ENCODE data around the gene EPGN. TPM values are rescaled to one million over a fixed set of nuclear protein-coding genes. Genes with fewer than 3 reads are reported as not detected.

Gene EPGN
- total RNA-seq, 1 experiment from 2014 or later = not detected

DNA sequence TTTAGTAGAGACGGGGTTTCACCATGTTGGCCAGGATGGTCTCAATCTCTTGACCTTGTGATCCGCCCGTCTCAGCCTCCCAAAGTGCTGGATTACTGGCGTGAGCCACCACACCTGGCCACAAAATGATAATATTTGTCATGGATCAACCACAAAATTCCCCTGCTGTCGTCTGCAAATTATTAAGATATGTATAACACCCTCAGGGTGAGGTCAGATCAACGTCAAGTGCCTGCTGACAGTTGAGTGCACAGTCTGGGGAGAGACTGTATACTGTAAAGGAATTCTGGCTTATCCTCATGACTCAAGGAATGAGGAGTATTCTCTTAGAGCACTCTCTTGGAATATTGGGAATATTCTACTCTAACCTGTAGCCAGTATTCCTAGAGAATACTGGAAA, 11.2 kb downstream of the EPGN start:
- no peaks in the 10 kb centered on the region; the same call in 1 of the 2 replicates for H3K27me3 ChIP-seq (ENCODE audit: control insufficient read depth, insufficient read depth, low read length)
- no peak overlapping the region for H3K4me3 ChIP-seq (ENCODE audit: insufficient read depth, low read depth, low read length)
- H3K36me3 ChIP-seq (replicated peaks; ENCODE audit: control insufficient read depth, insufficient read depth, low read length) = no peaks in the 10 kb centered on the region
- no peak for DNase-seq

DNA sequence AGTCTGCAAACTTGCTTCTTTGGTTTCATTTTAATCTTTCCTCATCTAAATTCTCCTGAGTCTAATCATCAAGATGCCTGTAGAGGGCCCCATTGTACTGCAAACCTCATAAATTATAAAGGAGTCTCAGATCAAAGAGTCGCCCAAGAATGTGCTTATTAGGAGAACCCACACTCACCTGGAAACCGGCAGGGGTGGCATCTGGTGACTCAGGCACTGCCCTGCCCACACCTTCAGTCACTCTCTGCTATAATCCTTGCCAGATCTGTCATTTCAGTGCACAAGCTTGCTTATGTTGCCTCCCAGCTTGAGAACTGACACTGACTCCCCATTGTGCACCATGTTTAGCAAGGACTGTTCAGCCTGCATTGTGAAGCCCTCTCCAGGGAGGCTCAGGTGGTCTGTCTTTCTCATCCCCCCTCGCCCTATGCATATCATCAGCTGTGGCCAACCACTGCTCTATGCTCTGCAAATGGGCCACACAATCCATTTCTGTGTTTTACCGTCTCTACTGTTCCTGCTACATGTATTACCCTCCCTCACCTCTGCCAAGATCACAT, 12.4 kb downstream of the EPGN start:
- H3K27me3 ChIP-seq (ENCODE audit: control insufficient read depth, insufficient read depth, low read length) = no peaks in the 10 kb centered on the region; the same call in 1 of the 2 replicates
- H3K36me3 ChIP-seq (replicated peaks; ENCODE audit: control insufficient read depth, insufficient read depth, low read length) = no peaks in the 10 kb centered on the region
- no peak overlapping the region for H3K4me3 ChIP-seq (ENCODE audit: insufficient read depth, low read depth, low read length)
- peak; percentile 10 for DNase-seq

DNA sequence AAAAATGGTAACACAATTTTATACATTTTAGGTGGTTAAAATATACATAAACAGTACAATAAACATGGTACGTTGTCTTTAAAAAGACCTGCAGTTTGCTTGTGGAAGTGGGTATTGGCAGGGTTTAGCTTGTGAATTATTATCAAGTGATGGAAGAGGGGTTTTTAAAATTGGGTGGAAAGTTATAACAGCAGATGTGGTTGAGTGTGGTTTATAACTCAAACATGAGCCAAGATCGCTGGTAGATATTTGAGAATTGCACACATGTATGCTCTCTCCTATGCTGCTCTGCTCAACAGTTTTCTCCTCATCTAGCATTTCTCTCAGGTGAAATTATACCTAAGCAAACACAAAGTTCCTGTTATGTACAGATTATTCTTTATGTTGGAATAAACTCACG, 14.0 kb downstream of the EPGN start:
- Histone ChIP-seq H3K36me3 (replicated peaks; ENCODE audit: control insufficient read depth, insufficient read depth, low read length) (no peaks in the 10 kb centered on the region), H3K27me3 (ENCODE audit: control insufficient read depth, insufficient read depth, low read length) (no peaks in the 10 kb centered on the region; the same call in 1 of the 2 replicates), H3K4me3 (ENCODE audit: insufficient read depth, low read depth, low read length) (no peak overlapping the region)
- no peak for DNase-seq

DNA sequence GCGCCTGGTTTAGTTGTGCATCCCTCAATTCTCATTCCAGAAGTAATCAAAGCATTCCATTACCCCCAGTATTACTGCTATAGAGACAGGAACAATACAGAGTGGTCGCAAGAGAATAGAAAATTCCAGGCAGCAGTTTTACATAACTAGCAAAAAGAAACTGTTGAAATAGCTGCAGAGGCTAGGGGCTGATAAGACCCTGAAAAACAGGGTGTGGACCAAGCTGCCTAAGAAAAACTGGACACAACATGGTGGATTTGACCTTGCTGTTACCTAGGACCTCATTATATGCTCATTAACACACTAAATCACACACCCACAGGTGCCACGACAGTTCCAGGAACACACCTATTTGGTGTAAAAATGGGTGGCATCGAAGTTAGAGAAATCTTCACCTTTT, 15.4 kb downstream of the EPGN start:
- no peak overlapping the region for H3K4me3 ChIP-seq (ENCODE audit: insufficient read depth, low read depth, low read length)
- DNase-seq = no peak
- H3K27me3 ChIP-seq (ENCODE audit: control insufficient read depth, insufficient read depth, low read length) = no peaks in the 10 kb centered on the region; the same call in 1 of the 2 replicates
- H3K36me3 ChIP-seq (replicated peaks; ENCODE audit: control insufficient read depth, insufficient read depth, low read length) = no peaks in the 10 kb centered on the region

DNA sequence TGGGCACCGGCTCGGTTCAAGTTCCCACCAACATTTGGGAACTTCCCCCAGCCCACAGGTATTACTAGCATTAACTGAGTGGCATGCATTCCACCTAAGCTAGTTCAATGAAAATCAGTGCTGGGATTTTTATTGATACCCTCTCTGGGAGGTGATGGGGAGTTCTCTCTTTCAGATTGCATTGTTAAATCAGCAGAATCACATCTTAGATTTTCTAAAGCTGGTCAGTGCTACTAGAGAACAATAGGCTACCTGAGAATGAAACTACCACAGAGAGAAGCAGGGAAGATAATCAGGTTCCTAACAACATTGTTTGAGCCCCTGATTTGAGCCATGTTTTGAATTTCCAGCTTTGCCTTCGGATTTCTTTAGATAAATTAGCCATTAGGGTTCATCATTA, 16.0 kb downstream of the EPGN start:
- no peak overlapping the region for H3K4me3 ChIP-seq (ENCODE audit: insufficient read depth, low read depth, low read length)
- H3K36me3 ChIP-seq (replicated peaks; ENCODE audit: control insufficient read depth, insufficient read depth, low read length) = no peaks in the 10 kb centered on the region
- DNase-seq = no peak
- no peaks in the 10 kb centered on the region; the same call in 1 of the 2 replicates for H3K27me3 ChIP-seq (ENCODE audit: control insufficient read depth, insufficient read depth, low read length)

DNA sequence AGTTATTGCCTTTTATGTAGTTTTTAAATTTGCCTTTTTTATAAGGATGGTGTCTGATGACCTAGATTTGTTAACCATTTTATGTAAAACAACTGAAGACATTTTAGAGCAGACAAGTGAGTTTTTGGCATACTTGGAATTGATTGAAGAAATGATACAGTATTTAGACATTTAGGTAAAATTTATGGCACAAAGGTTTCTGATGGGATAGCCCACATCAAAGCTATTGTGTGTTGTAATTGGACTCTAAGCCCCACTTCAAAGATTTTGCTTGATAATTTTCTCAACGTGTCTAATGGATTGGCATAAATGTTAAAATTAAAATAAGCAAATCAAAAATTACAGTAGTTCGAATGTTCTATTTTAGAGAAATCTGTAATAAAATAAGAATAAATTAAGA, 17.6 kb downstream of the EPGN start:
- Histone ChIP-seq H3K27me3 (ENCODE audit: control insufficient read depth, insufficient read depth, low read length) (no peaks in the 10 kb centered on the region; the same call in 1 of the 2 replicates), H3K36me3 (replicated peaks; ENCODE audit: control insufficient read depth, insufficient read depth, low read length) (no peaks in the 10 kb centered on the region), H3K4me3 (ENCODE audit: insufficient read depth, low read depth, low read length) (no peak overlapping the region)
- no peak for DNase-seq

DNA sequence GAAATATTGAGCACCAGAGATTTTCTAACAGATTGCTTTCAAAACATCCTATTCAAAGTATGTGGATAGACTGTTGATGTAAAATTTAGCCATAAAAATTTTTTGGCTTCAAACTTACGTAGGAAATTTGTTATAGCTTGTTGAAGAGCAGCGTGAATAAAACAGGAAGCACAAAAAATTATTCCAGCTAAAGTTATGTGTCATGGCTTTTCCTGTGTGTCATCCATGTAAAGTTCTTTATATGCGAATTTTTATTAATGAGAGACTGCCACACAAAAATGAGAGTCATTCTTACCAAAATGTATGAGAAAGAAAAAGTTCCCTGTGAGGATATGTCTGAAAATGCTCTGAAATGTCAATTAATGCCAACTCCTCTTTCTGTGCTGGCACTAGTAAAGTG, 19.5 kb downstream of the EPGN start:
- no peak for DNase-seq
- Histone ChIP-seq H3K27me3 (ENCODE audit: control insufficient read depth, insufficient read depth, low read length) (no peaks in the 10 kb centered on the region), H3K36me3 (replicated peaks; ENCODE audit: control insufficient read depth, insufficient read depth, low read length) (no peaks in the 10 kb centered on the region), H3K4me3 (ENCODE audit: insufficient read depth, low read depth, low read length) (no peak overlapping the region)

DNA sequence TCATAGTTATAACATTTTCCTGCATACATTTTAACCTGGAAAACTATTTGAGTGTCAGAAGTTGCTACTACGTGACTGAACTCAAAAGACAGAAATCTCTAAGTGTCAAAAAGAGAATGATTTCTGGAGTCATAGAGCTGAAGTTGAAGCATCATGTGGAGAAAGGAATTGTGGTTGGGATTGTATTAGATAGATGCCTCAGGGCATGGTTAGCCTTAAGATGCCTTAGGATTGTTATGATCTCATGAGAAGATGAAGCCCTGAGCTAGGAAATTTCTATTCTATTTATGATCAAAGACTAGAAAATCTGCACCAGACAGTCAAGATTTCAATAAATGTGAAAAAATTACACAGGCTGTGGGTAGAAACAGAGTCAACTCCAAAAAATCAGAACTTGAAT, 20.2 kb downstream of the EPGN start:
- no peaks in the 10 kb centered on the region for H3K36me3 ChIP-seq (replicated peaks; ENCODE audit: control insufficient read depth, insufficient read depth, low read length)
- DNase-seq = no peak
- no peak overlapping the region for H3K4me3 ChIP-seq (ENCODE audit: insufficient read depth, low read depth, low read length)
- no peaks in the 10 kb centered on the region for H3K27me3 ChIP-seq (ENCODE audit: control insufficient read depth, insufficient read depth, low read length)

DNA sequence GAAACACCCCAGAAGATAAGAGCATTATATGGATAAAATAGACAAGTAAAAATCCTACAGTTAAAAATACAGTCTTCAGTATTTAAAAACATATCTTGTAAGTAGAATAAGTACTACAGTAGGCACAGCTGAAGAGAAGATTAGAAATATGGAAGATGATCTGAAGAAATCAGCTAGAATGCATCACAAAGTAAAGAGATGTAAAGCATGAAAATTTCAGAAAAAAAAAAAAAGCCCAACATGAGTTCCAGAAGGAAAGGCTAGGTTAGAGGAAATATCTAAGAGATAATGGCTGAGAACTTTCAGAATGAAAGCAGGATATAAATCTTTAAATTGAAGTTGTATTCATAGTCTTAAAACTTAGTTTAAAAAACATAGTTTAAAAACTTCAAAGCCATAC, 21.0 kb downstream of the EPGN start:
- H3K27me3 ChIP-seq (ENCODE audit: control insufficient read depth, insufficient read depth, low read length) = no peaks in the 10 kb centered on the region
- H3K36me3 ChIP-seq (replicated peaks; ENCODE audit: control insufficient read depth, insufficient read depth, low read length) = no peaks in the 10 kb centered on the region
- H3K4me3 ChIP-seq (ENCODE audit: insufficient read depth, low read depth, low read length) = no peak overlapping the region
- DNase-seq = no peak

DNA sequence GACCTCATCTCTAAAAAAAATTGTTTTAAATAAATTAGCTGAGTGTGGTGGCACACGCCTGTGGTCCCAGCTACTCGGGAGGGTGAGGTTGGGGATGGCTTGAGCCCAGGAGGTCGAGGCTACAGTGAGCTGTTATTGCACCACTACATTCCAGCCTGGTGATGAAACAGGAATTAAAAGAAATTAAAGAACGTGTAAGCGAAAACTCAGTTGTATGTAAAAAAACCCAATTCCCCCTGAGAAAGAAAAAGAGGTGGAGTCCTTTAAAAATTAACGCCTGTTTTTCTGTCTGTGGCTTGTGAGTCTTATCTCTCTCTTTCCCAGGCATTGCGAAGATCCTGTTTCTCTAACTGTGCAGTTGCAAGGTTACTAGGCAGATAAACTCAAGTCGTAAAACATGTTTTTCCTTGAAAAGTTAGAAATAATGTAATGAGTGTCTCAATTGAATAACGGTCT, 22.1 kb downstream of the EPGN start:
- Histone ChIP-seq H3K4me3 (ENCODE audit: insufficient read depth, low read depth, low read length) (no peak overlapping the region), H3K36me3 (replicated peaks; ENCODE audit: control insufficient read depth, insufficient read depth, low read length) (no peaks in the 10 kb centered on the region), H3K27me3 (ENCODE audit: control insufficient read depth, insufficient read depth, low read length) (no peaks in the 10 kb centered on the region)
- no peak for DNase-seq

DNA sequence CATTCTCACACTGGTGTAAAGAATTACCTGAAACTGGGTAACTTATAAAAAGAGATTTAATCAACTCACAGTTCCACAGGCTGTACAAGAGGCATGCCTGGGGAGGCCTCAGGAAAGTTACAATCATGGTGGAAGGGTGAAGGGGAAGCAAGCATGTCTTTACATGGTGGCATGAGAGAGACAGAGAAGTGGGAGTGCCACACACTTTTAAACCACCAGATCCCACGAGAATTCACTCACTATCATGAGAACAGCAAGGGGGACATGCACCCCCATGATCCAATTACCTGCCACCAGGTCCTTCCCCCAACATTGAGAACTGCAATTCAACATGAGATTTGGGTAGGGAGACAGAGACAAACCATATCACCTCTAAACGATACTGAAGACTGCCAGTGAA, 23.0 kb downstream of the EPGN start:
- H3K27me3 ChIP-seq (ENCODE audit: control insufficient read depth, insufficient read depth, low read length) = no peaks in the 10 kb centered on the region
- no peak for DNase-seq
- no peak overlapping the region for H3K4me3 ChIP-seq (ENCODE audit: insufficient read depth, low read depth, low read length)
- H3K36me3 ChIP-seq (replicated peaks; ENCODE audit: control insufficient read depth, insufficient read depth, low read length) = no peaks in the 10 kb centered on the region

DNA sequence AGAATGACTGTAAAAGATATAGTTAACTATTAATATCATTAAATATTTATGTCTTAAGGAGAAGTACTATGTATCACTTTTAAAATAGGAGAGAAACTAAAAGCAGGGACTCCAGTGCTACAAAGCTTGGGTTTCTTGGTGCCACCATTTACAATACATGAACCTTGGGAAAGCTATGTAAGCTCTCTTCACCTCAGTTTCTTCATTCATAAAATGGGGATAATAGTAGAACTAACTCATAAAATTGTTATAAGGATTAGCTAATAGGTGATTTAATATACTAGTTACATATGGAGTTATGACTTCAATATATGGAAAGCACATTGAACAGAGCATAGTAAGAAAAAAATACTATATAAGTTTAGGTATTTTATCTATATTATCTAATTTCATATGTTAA, 23.7 kb downstream of the EPGN start:
- DNase-seq = no peak
- no peaks in the 10 kb centered on the region for H3K36me3 ChIP-seq (replicated peaks; ENCODE audit: control insufficient read depth, insufficient read depth, low read length)
- H3K27me3 ChIP-seq (ENCODE audit: control insufficient read depth, insufficient read depth, low read length) = no peaks in the 10 kb centered on the region
- H3K4me3 ChIP-seq (ENCODE audit: insufficient read depth, low read depth, low read length) = no peak overlapping the region

DNA sequence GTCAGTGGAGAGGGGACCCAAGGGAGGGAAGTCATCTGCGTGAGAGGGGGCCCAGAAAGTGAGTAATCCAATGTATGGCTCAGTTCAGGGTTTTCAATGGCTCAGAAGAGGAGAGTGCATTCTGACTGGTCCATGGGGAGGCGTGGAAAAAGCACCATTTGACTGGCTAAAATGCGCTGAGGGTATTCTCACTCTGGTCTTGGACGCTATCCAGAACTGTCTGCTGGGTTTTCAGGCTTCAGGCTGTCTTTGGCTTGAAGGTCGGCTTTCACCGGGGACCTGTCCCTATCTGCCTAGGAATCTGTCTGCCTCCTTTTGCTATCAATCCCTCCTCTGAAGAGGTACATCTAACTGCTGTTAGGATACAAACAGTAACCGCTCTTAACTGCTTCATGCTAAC, 26.4 kb downstream of the EPGN start:
- Histone ChIP-seq H3K4me3 (ENCODE audit: insufficient read depth, low read depth, low read length) (no peak overlapping the region), H3K36me3 (replicated peaks; ENCODE audit: control insufficient read depth, insufficient read depth, low read length) (no peaks in the 10 kb centered on the region), H3K27me3 (ENCODE audit: control insufficient read depth, insufficient read depth, low read length) (no peaks in the 10 kb centered on the region)
- no peak for DNase-seq

DNA sequence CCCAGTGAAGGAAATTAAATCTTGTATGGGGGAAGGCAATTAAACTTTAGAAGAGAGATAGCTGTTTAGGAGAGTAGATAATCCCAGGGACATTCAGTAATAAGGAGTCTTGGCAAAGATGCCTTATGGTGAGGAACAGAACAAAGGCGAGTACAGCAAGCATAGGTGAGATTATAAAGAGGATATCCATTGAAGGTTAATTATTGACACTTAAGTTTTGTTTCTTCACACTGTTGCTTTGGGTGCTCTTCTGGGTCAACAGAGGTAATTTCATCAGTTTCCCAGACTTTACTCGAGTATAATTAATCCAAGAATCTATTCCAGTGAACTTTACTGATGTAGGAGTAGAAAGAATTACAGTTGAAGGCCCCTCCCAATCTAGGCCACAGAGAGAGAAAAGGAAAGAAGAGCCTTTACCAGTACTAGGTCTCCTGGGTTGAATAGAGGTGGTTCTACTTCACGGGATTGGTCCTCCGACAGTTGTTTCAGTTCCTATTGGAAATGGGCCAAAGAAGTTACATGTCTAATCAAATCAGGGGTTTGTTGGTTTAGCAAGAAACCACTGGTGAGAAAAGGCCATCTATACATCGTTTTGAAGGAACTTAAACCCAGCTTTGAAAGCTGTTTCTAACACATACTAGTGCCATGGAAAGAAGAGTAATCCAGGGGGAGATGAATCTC, 27.2 kb downstream of the EPGN start:
- Histone ChIP-seq H3K36me3 (replicated peaks; ENCODE audit: control insufficient read depth, insufficient read depth, low read length) (no peaks in the 10 kb centered on the region), H3K4me3 (ENCODE audit: insufficient read depth, low read depth, low read length) (no peak overlapping the region), H3K27me3 (ENCODE audit: control insufficient read depth, insufficient read depth, low read length) (no peaks in the 10 kb centered on the region)
- DNase-seq = no peak

DNA sequence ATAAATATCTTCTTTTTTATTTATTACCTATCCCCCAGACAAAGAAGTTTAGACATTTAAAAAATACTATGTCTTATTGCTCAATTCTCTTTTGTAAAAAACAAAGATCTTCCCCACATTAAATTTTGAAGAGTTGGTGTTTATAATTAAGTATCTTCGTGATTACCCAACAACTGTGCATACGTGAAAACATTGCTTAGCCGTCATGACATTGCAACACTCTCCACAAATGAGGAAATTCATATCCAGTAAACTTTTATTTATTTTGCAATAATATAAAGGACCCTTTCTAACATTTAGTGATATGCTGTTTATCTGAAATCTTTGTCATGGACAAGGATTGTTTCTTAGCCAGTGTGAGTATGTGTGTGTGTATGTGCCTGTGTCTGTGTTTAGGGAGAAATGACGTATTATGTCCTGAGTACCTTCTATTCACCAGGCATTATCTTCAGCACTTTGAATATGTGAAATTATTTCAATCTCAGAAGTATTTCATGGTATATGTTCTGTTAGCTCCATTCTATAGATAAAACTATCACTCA, 30.6 kb downstream of the EPGN start:
- no peaks in the 10 kb centered on the region for H3K27me3 ChIP-seq (ENCODE audit: control insufficient read depth, insufficient read depth, low read length)
- no peaks in the 10 kb centered on the region for H3K36me3 ChIP-seq (replicated peaks; ENCODE audit: control insufficient read depth, insufficient read depth, low read length)
- no peak for DNase-seq
- no peak overlapping the region for H3K4me3 ChIP-seq (ENCODE audit: insufficient read depth, low read depth, low read length)
